Subcutaneous adipose tissue (tissue), 4 donors: ENCODE measurements around the gene XYLT1. TPM values are rescaled to one million over a fixed set of nuclear protein-coding genes. Genes with fewer than 3 reads are reported as not detected.

ENCODE experiments used
- total RNA-seq, 4 donors: library from RNA; depleted of rRNA; stranded (reverse); fragments of >200 nt; gene quantifications; one replicate each; pipeline ENCODE4 v1.1.0, GENCODE V29; 2016
- TF ChIP-seq, protein P1 (sequence below): fragments of 450-650 bp; IDR thresholded peaks from one replicate; pipeline ENCODE4 v1.5.1; 2016; ENCODE audit warnings: low read depth, mild to moderate bottlenecking, control low read depth, antibody characterized with exemption, moderate library complexity

Gene XYLT1
- total RNA-seq, 4 donors from 2014 or later, result 21.7 to 27.5 (median 26.1) TPM

- TF ChIP-seq, protein P1, sequence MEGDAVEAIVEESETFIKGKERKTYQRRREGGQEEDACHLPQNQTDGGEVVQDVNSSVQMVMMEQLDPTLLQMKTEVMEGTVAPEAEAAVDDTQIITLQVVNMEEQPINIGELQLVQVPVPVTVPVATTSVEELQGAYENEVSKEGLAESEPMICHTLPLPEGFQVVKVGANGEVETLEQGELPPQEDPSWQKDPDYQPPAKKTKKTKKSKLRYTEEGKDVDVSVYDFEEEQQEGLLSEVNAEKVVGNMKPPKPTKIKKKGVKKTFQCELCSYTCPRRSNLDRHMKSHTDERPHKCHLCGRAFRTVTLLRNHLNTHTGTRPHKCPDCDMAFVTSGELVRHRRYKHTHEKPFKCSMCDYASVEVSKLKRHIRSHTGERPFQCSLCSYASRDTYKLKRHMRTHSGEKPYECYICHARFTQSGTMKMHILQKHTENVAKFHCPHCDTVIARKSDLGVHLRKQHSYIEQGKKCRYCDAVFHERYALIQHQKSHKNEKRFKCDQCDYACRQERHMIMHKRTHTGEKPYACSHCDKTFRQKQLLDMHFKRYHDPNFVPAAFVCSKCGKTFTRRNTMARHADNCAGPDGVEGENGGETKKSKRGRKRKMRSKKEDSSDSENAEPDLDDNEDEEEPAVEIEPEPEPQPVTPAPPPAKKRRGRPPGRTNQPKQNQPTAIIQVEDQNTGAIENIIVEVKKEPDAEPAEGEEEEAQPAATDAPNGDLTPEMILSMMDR, result no peak
Observed at GRCh38 chr16:17204644-17205043, 266.1 kb downstream of the XYLT1 start.

DNA sequence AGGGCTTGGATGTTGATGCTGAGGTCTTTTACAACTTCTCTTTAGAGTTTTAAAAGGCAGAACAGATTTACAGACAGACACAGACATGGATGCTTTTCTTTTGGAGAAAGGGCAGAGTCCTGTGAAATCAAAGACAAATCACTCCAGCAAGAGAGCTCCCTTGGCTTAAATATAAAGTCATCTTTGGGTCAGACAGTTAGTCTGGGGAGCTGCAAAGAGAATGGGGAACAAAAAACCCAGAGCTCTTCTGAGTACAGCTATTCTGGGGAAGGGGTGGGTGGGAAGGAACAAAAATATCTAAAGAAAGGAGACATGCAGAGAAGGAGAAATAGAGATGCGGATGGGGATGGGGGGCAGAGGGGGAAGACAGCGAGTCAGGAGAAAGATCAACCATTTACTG, 266.6 kb downstream of the XYLT1 start:
- TF ChIP-seq, protein P1, result no peak

DNA sequence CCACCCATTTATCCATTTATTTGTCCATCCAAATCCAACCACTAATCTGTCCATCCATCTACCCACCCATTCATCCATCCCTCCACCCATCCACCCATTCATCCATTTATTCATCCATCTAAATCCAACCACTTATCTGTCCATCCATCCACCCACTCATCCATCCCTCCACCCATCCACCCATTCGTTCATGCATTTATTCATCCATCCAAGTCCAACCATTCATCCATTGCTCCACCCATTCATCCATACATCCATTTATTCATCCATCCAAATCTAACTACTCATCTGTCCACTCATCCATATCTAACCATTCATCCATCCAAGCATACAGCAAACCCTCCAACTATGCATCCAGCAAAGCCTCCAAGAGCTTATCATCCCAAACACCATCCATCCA, 267.3 kb downstream of the XYLT1 start:
- TF ChIP-seq, protein P1, result no peak

DNA sequence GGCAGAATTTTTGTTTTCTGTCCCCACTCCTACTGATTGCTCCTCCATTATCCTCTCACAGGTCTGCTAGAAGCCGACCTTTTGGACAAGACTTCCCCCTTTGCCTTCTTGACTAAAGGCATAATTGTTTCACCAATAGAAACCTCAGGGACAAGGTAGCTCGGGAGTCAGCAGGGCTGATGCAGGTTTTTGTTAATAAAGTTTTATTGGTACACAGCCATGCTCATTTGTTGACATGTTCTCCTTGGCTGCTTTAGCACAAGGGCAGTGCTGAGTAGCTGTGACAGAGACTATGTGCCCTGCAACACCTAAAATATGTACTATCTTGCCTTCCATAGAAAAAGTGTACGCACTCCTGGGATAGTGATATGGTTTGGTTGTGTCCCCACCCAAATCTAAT, 271.6 kb downstream of the XYLT1 start:
- TF ChIP-seq, protein P1, result no peak

- TF ChIP-seq, protein P1, result no peak
Observed at GRCh38 chr16:17196526-17196925, 274.2 kb downstream of the XYLT1 start.

DNA sequence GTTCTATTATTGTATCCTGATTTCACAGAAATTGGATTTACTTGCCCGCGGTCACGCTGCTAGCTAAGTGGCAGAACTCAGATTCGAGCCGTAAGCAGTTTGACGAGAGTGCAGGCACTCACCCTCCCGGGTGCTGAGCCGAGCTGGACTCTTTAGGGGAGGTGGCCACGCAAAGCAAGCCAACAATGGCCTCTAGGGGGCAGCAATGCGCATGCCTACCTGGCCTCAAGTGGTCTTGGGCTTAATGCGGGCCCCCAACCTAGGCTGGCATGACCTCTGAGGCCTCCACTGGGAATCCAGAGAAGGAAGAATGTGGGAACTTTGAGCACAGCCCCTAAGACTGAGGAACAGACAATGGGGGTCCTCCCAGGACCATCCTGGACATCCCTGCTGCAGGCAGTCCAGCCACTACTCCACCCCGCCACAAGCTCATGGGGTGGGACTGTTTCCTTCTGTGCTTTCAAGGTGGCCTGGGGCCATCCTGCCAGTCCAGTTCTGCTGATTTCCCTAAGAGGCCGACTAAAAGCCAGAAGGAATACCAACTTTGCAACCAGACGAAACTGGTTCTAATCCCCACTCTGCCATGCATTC, 276.5 kb downstream of the XYLT1 start:
- TF ChIP-seq, protein P1, result no peak

DNA sequence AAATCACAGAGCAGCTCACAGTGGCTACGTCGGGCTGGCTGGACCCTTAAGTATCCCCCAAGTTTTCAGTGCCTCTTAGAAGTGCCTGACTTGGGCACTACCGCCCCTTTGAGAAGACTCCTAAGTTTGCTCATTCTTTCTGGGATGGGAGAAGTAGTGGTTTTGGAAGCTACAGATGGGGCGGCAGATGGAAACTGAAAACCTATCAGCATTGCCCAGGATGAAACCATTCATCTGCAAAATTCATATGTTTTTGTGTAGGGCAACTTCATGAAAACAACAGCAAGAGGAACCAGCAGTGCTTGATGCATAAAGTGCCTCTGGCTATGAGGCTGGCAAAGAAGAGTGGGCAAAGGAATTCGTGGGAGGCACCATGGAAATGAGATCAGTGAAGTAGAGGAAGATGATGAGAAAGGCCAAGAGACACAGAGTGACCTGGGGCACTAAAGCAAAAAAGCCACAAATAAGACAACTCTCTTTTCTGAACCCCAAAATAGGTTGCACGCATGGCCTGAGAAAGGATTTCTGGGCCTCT, 277.1 kb downstream of the XYLT1 start:
- TF ChIP-seq, protein P1, result no peak
